HG02588 (cell line): ENCODE results near the gene CYFIP1.

Experiments used
- ATAC-seq: cut with Tn5 transposase; IDR thresholded peaks from one replicate; pipeline ENCODE4 v1.9.1; 2021; ENCODE audit warnings: mild to moderate bottlenecking, moderate library complexity; ENCODE audit not compliant: unreplicated experiment

CYFIP1 gene

GRCh38 chr15:22969489-22969888, 10.7 kb downstream of the CYFIP1 start:
- no peak for ATAC-seq

GRCh38 chr15:22968366-22968765, 11.8 kb downstream of the CYFIP1 start:
- no peak for ATAC-seq

DNA sequence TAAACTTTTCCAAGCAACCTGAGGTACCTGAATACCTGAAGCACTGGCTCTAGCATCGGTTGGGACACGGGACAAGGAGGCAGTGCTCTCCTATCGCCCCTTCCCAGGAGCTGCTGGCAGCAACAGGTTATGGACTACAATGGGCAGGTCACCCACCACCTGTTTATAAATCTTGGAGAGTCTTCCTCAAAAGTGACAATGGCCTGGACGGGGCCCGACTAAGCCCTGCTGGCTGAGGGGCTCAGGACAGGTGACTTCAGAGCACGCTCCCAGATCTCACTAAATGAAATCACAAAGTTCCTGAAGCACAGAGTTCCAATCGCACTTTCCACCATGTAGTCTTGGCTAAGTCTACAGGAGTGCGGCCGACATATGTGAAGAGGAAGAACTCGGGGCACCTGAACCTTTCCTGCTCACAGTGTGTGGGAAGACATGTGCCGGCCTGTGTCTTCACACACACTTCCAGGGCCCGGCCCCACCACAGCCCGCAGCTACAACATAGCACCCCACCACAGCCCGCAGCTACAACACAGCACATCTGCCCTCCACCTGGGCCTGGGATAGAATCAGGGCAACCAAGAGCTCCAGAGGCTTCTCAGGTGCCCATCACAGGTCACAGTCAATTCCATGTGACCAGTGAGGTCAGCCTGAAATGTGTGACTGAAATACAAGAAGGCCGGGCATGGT, 12.9 kb downstream of the CYFIP1 start:
- ATAC-seq = no peak

- no peak for ATAC-seq
Observed at GRCh38 chr15:22966321-22967083, 13.7 kb downstream of the CYFIP1 start.

GRCh38 chr15:22963641-22964040, 16.5 kb downstream of the CYFIP1 start:
- no peak for ATAC-seq

- ATAC-seq = no peak
Observed at GRCh38 chr15:22962611-22963010, 17.6 kb downstream of the CYFIP1 start.

DNA sequence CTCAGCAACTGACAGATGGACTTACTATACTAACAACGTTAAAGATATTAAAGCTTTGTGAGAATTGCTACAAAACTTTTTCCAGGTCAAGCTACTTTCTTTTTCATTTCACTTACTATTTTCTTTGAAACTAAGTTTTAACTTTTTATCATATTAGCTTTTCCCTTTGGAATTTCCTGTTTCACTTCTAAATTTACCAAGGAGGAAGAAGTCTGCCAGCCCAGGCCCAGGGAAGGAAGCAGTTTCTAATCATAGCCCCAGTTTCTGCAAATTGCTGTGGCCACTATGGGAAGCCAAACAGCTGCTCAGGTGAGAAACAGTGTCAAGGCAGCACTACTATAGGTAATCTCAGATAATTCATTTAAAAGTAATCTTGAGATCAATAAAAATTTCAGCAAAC, 18.4 kb downstream of the CYFIP1 start:
- ATAC-seq = no peak

DNA sequence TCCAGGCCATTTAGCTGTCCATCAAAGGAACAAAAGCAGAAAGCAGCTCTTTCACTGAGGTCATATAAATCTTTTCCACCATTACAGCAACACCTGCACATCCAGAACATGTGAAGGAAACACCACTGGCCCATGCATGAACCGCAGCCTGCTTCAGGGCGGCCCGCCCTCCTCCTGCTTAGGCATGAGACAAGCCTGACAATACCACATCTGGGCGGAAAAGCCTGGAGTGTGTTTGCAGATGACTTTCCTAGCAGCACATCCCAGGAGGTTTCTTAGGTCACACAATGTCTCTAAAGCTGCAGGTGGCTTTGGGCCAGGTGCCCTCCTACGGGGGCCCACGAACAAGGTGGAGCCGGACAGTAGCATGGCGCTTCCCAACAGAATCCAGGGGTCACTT, 19.6 kb downstream of the CYFIP1 start:
- ATAC-seq = no peak

DNA sequence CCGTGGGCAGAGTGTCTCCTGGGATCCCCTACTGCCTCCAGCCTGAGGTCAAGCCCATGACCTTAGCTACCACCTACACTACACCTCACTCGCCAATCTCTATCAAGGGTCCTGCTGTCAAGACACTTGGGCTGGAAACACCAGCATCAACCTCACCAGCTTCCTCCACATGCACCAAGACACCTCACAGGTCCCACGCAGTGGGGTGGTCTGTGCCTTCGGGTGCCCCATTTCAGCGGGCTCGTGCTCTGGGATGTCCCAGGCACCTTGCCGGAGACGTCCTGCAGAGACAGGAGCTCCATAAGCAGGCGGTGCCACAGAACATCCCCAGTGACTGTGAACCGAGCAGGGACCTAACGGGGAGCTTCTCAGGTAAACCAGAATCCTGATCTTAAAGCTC, 20.0 kb downstream of the CYFIP1 start:
- ATAC-seq = no peak

- ATAC-seq = no peak
Observed at GRCh38 chr15:22959321-22960101, 20.7 kb downstream of the CYFIP1 start.

GRCh38 chr15:22958487-22959280, 21.5 kb downstream of the CYFIP1 start:
- ATAC-seq = no peak

GRCh38 chr15:22956978-22957260, 23.2 kb downstream of the CYFIP1 start:
- ATAC-seq = no peak

DNA sequence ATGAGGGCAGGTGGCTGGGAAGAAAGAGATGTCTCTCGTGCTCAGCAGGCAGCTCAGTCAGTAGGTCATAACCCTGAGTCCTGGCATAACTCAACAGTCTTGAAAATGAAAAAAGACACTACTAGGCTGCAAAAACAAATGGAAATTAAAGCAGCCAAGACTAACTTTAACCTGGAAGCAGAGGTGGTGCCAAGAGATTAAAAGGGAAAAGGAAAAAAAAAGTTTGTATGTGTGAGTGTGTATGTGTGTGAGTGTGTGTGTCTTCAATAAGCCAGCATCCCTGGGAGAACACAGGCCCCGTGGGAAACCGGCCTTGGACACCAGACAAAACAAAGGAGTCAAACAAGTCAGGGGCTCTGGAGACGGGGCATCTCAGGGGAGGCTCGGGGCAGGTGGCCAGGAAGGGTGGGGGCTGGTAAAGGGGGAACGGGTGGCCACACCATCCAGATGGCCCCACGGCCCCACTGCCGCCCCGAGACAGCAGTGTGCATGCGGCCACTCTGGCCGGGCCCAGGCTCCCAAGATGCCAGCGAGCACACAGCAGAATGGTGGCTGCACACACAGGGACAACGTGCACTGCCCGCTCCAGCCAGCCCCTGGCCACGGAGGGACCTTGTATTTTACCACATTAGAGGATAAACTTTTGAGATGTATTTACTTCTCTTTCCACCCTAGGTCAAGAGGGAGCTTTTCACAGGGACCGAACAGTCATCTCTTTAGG, 23.8 kb downstream of the CYFIP1 start:
- ATAC-seq = no peak

DNA sequence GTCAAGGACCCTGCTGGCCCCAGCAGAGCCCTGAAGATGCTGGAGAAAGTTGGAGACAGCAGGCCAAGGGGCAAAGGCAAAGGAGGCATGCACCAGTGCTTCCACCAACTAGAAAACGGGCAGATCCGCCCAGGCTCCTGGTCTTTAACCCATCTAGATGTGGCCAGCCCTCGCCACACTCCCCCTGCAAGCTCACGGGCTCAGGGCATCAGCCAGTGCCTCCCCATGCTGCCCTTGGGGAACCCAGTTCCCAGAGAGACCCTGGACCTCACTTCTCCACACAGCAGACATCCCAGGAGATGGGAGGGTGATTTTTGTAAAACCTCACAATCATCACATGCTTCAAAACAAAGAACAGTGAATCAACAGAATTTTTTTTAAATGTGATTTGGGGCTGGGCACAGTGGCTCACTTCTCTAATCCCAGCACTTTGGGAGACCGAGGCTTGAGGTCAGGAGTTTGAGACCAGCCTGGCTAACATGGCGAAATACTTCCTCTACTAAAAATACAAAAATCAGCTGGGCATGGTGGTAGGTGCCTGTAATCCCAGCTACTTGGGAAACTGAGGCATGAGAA, 24.5 kb downstream of the CYFIP1 start:
- no peak for ATAC-seq

GRCh38 chr15:22954798-22955543, 25.2 kb downstream of the CYFIP1 start:
- ATAC-seq = no peak

GRCh38 chr15:22954326-22954725, 25.8 kb downstream of the CYFIP1 start:
- no peak for ATAC-seq

DNA sequence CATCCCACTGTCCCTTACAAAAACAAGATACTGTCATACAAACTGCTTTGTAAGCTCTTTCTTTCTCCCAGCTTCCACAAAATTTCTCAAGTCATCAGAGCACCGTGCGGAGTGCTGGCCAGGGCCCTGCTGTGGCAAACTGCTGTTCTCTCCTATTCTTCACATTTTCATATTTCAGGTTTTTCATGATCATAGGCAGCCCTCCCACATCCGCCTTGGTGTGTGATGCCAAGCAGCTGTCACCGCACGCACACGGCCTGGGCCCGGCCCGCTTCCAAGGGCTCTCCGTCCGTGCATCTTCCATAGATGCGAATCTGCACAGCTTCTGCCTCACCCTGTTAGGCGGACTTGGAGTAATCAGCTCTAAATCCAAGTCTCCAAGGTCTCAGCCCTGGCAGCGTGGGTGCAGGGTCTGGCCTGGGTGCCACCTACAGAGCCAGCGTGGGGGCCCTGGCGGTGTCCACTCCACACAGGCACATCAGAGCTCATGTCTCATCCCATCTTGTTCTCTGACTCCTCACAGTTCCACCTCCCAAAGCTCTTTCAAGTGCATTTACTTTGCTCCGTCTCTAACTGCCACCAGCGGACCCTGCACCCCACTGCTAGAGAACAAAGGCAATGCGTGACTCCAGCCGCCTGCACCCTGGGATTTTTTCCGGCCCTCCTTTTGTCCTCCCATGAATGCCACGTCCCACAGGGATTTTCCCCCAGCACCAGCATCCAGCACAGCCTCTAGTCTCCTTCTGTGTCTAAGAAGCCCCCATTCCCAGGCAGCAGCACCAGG, 27.2 kb downstream of the CYFIP1 start:
- no peak for ATAC-seq

- no peak for ATAC-seq
Observed at GRCh38 chr15:22951381-22952280, 28.5 kb downstream of the CYFIP1 start.
